Stimulated activated CD4-positive, alpha-beta T cell treated with anti-CD3 and anti-CD28 coated beads, TNF-alpha, amount 100 ng/mL, for 4 hours (primary cell): Measurements from ENCODE around the gene CARMIL1.

ENCODE experiments used
- DNase-seq, 3 experiments: peaks; one replicate each; pipeline ENCODE4 v3.0.0-alpha.2; 2020; ENCODE audit warnings: low read depth in 3 of 3

CARMIL1 gene

GRCh38 chr6:25334793-25335192, 55.6 kb downstream of the CARMIL1 start:
- no peak for DNase-seq

GRCh38 chr6:25336996-25337395, 57.8 kb downstream of the CARMIL1 start:
- DNase-seq = no peak

DNA sequence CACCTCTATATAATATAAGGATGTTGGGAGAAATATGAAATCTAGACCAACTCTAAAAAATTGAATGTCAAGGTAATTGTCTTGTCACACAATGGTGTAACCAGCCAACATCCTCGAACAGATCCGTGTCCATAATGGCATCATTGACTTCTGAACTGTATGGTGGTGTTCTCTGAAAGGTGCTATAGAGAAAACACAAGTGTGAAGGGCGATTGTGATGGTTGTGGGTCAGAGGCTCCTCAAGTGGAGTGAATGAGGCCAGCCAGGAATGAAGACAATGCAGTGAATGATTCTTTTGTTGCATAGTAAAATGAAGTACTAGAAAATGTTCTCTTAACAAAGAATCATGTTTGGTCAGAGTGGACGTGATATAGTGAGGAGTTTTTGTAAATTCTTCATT, 58.3 kb downstream of the CARMIL1 start:
- no peak for DNase-seq

GRCh38 chr6:25340431-25341202, 61.4 kb downstream of the CARMIL1 start:
- no peak for DNase-seq

- no peak for DNase-seq
Measured at GRCh38 chr6:25341203-25341552, 62.0 kb downstream of the CARMIL1 start.

DNA sequence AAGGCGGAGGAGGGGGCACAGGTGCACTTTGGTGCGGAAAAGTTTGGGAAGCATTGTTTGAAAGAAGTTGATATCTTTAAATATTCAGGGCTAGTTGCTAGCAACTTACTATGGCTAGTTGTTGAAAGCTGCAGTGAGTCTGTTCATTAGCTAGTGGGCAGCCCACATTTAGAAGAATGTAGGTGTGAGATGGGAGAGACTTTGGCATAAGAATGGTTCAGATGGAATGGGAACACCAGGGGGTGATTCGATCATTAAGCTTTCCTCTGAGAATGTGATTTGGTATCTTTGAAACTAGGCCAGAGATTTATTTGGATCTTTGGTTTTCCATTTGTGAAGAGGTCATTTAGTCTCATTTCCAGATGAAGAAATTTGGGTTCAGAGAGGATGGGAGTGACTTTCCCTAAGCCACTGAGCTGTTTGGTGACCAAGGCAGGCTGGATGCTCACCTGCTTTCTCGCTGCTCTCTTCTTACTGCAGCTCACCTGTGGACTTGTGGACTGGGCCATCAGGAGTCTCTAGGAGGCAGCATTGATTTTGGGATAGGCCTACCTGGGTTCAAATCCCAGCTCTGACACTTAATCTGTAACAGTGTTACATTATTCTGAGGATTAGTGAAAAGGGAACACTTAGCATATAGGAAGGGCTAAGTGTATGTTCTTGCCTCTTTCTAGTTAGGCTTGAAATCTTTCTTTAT, 62.9 kb downstream of the CARMIL1 start:
- DNase-seq = no peak

DNA sequence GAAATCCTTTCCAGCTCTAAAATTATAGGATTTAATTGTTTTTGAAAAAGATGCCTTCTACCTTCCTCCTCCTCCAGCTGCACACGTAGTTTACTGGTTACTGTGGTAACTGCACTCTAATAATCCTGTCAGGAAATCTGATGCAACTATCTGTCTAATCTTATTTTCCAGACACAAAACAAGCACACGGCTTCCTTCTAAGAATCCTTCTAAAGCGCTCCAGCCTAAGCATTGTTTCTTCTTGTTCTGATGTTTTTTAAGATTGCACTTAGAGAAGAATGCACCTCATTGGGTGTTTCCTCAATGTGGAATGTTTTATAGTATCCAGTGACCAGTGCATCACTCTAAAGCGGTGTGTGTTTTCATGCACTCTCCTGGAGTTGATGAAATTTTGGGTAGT, 63.6 kb downstream of the CARMIL1 start:
- no peak for DNase-seq

GRCh38 chr6:25343984-25344383, 64.8 kb downstream of the CARMIL1 start:
- DNase-seq = no peak

DNA sequence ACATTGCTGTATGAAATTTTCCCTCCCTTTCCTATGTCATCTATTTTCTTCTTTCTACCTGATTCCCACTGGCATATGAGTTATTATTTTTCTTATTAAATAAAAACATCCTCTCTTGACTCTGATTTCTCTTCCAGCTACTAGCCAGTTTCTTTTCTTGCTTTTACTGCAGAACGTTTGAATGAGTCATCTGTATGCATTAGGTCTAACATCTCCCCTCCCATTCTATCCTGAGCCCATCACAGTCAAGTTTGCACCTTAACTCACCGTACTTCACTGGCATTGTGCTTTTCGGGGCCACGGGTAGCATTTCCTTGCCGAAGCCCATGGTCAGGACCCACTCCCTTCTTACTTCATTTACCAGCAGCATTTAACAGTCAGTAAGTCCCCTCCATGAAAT, 65.7 kb downstream of the CARMIL1 start:
- no peak for DNase-seq

- no peak for DNase-seq
Measured at GRCh38 chr6:25346064-25346463, 66.9 kb downstream of the CARMIL1 start.

- DNase-seq = no peak
Measured at GRCh38 chr6:25350573-25350972, 71.4 kb downstream of the CARMIL1 start.

DNA sequence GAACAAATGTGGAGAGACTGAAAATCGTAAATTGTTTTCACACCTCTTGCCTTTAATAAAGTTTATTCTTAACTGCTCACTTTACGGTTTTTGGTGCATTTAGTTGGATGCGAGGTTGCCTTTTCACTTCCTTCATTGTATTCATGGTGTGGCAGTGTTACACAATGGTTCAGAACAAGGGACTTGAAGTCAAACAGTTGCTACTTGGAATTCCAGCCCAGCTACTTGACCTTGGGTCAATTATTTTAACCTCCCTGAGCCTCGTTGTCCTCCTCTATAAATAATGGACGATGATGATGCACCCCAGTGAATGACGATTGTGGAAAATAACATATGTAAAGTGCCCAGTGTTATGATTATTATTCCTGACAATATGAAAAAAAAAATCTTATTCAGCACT, 72.3 kb downstream of the CARMIL1 start:
- DNase-seq = no peak

DNA sequence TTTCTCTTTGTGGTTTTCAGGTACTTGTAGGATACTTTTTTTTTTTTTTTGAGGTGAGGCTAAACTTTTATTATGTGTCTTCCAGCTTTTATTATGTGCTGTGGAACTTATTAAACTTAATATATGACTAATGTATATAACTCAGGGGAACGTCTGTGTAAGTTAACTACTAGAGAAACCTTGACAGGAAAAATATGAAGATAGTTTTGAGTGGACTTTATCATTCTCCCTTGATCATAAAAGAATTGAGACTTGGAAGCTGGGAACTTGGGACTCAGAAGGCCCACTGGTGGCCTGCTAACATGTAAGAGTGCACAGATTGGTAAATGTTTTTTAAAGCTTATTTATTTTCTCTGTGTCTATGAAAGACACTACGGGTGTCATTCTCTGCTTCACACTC, 73.1 kb downstream of the CARMIL1 start:
- no peak for DNase-seq

GRCh38 chr6:25354078-25354932, 75.1 kb downstream of the CARMIL1 start:
- no peak for DNase-seq

GRCh38 chr6:25359191-25359861, 80.2 kb downstream of the CARMIL1 start:
- no peak for DNase-seq

GRCh38 chr6:25359891-25360290, 80.7 kb downstream of the CARMIL1 start:
- DNase-seq = no peak

GRCh38 chr6:25360621-25361020, 81.4 kb downstream of the CARMIL1 start:
- no peak for DNase-seq

DNA sequence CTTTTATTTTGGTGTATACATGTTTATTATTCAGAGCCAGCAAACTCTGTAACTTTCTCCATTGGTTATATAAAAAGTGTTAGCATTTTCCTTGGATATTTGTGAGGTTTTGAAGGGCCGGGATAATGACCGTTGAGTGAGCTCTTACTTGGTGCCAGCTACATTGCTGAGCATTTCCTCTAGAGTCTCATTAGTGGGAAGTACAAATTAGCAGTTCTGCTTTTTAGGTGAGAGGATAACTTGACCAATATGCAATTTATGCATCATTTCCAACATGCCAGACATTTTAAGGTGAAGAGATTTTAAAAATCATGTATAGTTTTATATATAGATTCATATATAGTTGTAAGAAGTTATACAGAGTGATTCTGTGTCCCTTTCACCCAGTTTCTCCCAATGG, 84.3 kb downstream of the CARMIL1 start:
- DNase-seq = no peak

DNA sequence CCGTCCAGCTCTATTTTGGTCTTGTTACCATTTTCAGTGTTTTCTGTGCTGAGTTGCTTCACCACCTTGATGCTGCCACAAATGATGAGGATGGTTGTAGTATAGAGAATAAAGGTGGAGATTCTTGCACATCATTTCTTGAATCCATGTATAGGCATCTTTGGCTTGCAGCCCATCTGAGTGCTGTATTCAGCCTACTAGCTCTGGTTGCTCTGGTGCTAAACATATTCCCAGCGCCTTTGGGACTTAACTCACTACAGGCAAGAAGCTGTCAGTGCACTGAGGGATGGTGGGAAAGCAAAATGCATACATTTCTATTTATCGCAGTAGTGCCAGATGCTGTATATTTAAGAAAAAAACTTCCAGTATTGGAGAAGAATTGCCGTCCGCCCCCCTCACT, 86.0 kb downstream of the CARMIL1 start:
- DNase-seq = no peak

DNA sequence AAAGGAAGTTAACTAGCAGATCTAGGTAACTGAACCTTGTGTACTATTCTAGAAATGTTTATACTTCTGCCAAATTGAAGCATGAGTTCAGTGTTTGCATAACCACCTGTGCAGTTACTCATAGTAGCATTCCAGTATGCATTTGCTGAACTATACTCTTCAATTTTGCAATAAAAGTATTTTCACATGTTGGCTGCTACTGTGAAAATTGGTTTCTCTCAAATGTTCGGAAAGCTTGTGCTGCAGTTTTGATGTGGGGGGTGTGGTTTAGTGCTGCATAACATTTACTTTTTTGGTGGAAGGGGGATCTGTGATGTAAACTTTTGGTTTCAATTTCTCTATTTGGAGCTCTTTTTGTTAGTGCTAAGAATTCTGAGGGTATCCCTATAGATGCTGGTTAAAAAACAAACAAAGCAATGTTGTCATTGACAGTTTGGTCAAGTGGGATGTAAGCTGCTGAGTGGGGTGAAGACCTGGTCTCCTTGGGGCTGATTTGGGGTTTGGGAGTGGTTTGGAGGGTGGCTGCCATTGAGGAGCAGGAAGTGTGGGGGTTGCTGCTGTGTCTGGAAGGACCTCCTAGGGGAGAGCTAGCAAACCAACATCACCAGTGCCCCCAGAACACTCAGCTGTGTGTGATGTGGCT, 87.8 kb downstream of the CARMIL1 start:
- no peak for DNase-seq

DNA sequence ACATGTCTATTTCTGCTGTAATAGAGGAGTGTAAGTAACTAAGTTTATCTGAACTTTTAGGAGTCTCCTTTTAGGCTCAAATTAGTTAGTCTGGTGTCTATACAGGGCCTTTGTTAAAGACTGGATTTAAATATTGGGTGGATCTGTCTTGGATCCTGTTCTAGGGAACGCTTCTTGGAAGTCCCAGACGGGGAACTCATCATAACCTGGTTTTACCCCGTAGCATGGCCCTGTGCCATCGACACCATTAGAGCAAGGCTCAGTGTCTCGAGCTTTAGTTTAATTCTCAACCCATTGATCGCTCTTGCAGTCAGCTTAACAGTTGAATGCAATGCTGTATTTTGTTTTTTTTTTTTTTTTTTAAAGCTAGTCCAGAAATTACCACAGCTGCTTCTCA, 89.9 kb downstream of the CARMIL1 start:
- no peak for DNase-seq
